GM12878 (cell line): ENCODE results near the gene PLEKHM3. TPM values are rescaled to one million over a fixed set of nuclear protein-coding genes. Genes with fewer than 3 reads are reported as not detected.

Source experiments
- ATAC-seq: fragments of 200-7000 bp; cut with Tn5 transposase; 3 replicates; pipeline ENCODE4 v1.9.1; 2020; ENCODE audit warnings: mild to moderate bottlenecking, moderate library complexity
- BruUV-seq: library from RNA; stranded (reverse); fragments of 400-500 nt; replicated peaks from 2 replicates; lab custom pipeline; 2021; lab: Mats Ljungman, UMichigan
- CTCF ChIA-PET: fragments of 300-600 bp; sonication (Branson Sonifier 250); formaldehyde crosslinking; extraction: SDS; loops from one replicate; lab custom pipeline; 2021; ENCODE audit warnings: inconsistent platforms; lab: Yijun Ruan, JAX
- POLR2A ChIA-PET: fragments of 350-600 bp; formaldehyde crosslinking; extraction: SDS; loops from one replicate; lab custom pipeline; 2021; ENCODE audit warnings: inconsistent platforms; lab: Charles Lee
- RAD21 ChIA-PET: fragments of 300-600 bp; sonication (Branson Sonifier 250); formaldehyde crosslinking; loops from one replicate; lab custom pipeline; 2023; ENCODE audit warnings: antibody characterized with exemption; ENCODE audit not compliant: unreplicated experiment; lab: Charles Lee
- SMC1A ChIA-PET: fragments of 300-600 bp; sonication (Branson Sonifier 250); formaldehyde crosslinking; loops from one replicate; lab custom pipeline; 2023; ENCODE audit not compliant: unreplicated experiment, uncharacterized antibody; lab: Charles Lee
- DNase-seq: peaks from one replicate; pipeline ENCODE4 v3.0.0-alpha.2; 2011; ENCODE audit warnings: low read depth, low spot score
- FAIRE-seq: peaks from 3 replicates; lab custom pipeline; 2011; peaks lifted over from hg19 to GRCh38; lab: Jason Lieb, UNC
- H2AFZ ChIP-seq: 2 replicates; pipeline ENCODE4 v1.6.0; 2011; ENCODE audit warnings: low read depth, low read length, control low read depth; ENCODE audit not compliant: control insufficient read depth
- H3K27ac ChIP-seq: 2 replicates; pipeline ENCODE4 v1.5.1; 2011; ENCODE audit warnings: control low read depth; ENCODE audit not compliant: control insufficient read depth, insufficient read depth
- H3K27me3 ChIP-seq, 2 experiments: replicated peaks in 1 of 2; 2 replicates each; pipeline versions ENCODE4 v1.6.0 to v1.6.1; 2011; ENCODE audit warnings: low read length in 1 of 2; ENCODE audit not compliant: control insufficient read depth in 2 of 2, insufficient read depth in 2 of 2
- H3K36me3 ChIP-seq, 2 experiments: 2 replicates each; pipeline ENCODE4 v1.5.1; 2011; ENCODE audit warnings: low read length in 1 of 2; ENCODE audit not compliant: control insufficient read depth in 2 of 2, insufficient read depth in 2 of 2
- H3K4me1 ChIP-seq: 2 replicates; pipeline ENCODE4 v1.6.1; 2011; ENCODE audit warnings: mild to moderate bottlenecking, low read length, moderate library complexity, mixed read lengths; ENCODE audit not compliant: control insufficient read depth, insufficient read depth
- H3K4me2 ChIP-seq: 2 replicates; pipeline ENCODE4 v1.6.0; 2011; ENCODE audit warnings: control low read depth; ENCODE audit not compliant: control insufficient read depth, insufficient read depth
- H3K4me3 ChIP-seq: fragments of 200-600 bp; sonication (generic); 2 replicates; pipeline ENCODE4 v1.5.1; 2016
- H3K79me2 ChIP-seq: 2 replicates; pipeline ENCODE4 v1.6.0; 2011; ENCODE audit warnings: low read length; ENCODE audit not compliant: control insufficient read depth, insufficient read depth
- H3K9ac ChIP-seq: 2 replicates; pipeline ENCODE4 v1.8.0; 2011; ENCODE audit warnings: low read length, control low read depth, mixed read lengths; ENCODE audit not compliant: control insufficient read depth, insufficient read depth
- H3K9me3 ChIP-seq: replicated peaks from 3 replicates; pipeline ENCODE4 v1.5.1; 2011; ENCODE audit warnings: mild to moderate bottlenecking, low read length; ENCODE audit not compliant: control insufficient read depth, insufficient read depth
- H4K20me1 ChIP-seq: 2 replicates; pipeline ENCODE4 v1.6.0; 2011; ENCODE audit not compliant: control insufficient read depth, insufficient read depth
- ASH2L ChIP-seq: fragments of 300-600, 200-600 bp; sonication (generic); IDR thresholded peaks from 2 replicates; pipeline ENCODE4 v1.6.1; 2017; ENCODE audit warnings: low read depth, mild to moderate bottlenecking, borderline replicate concordance
- BRCA1 ChIP-seq: IDR thresholded peaks from 2 replicates; pipeline ENCODE4 v1.6.1; 2011; ENCODE audit warnings: low read depth, low read length, improper control_type of control experiment
- FOXK2 ChIP-seq: fragments of 450-650 bp; IDR thresholded peaks from 2 replicates; pipeline ENCODE4 v1.6.1; 2017; ENCODE audit warnings: mild to moderate bottlenecking, moderate library complexity
- FOXM1 ChIP-seq: IDR thresholded peaks from 2 replicates; pipeline ENCODE4 v1.6.1; 2012; ENCODE audit warnings: low read depth, mild to moderate bottlenecking, inconsistent platforms, low read length, moderate library complexity
- HDAC2 ChIP-seq: fragments of 200-600 bp; sonication (generic); IDR thresholded peaks from 2 replicates; pipeline ENCODE4 v1.6.1; 2017
- JUND ChIP-seq: IDR thresholded peaks from 2 replicates; pipeline ENCODE4 v1.6.1; 2012; ENCODE audit warnings: low read depth, mild to moderate bottlenecking, low read length, improper control_type of control experiment, moderate library complexity
- MXI1 ChIP-seq: fragments of 150-350 bp; IDR thresholded peaks from 2 replicates; pipeline ENCODE4 v1.6.1; 2011; ENCODE audit warnings: low read depth, mild to moderate bottlenecking, inconsistent platforms, low read length, improper control_type of control experiment
- NRF1 ChIP-seq: conservative IDR thresholded peaks from 2 replicates; pipeline ENCODE4 v1.6.1; 2011; ENCODE audit warnings: mild to moderate bottlenecking, low read depth, low read length, improper control_type of control experiment
- PAX5 ChIP-seq: IDR thresholded peaks from 2 replicates; pipeline ENCODE4 v1.6.1; 2011; ENCODE audit warnings: low read depth, low read length, borderline replicate concordance
- PKNOX1 ChIP-seq: fragments of 450-650 bp; IDR thresholded peaks from 2 replicates; pipeline ENCODE4 v1.6.1; 2016; ENCODE audit warnings: mild to moderate bottlenecking
- RAD51 ChIP-seq: fragments of 450-650 bp; IDR thresholded peaks from 2 replicates; pipeline ENCODE4 v1.6.1; 2016; ENCODE audit warnings: moderate library complexity, mild to moderate bottlenecking, inconsistent platforms
- SMARCA5 ChIP-seq: fragments of 450-650 bp; IDR thresholded peaks from 2 replicates; pipeline ENCODE4 v1.6.1; 2017; ENCODE audit warnings: mild to moderate bottlenecking
- SREBF2 ChIP-seq: IDR thresholded peaks from 2 replicates; pipeline ENCODE4 v1.6.1; 2012; ENCODE audit warnings: mild to moderate bottlenecking, low read length
- YBX1 ChIP-seq: fragments of 450-650 bp; IDR thresholded peaks from 2 replicates; pipeline ENCODE4 v1.6.1; 2016; ENCODE audit warnings: antibody characterized with exemption
- ZBTB40 ChIP-seq: fragments of 450-650 bp; IDR thresholded peaks from 2 replicates; pipeline ENCODE4 v1.6.1; 2016; ENCODE audit warnings: mild to moderate bottlenecking, moderate library complexity, borderline replicate concordance
- whole genome bisulfite sequencing: methylation state at CpG from one replicate; pipeline ENCODE4 v1.1.6; 2016; ENCODE audit warnings: low lambda C conversion rate; ENCODE audit not compliant: insufficient replicate concordance, insufficient coverage; ENCODE audit errors: missing lambda C conversion rate; 5-methylcytosine and 5-hydroxymethylcytosine counted together
- in situ Hi-C: fragments of 300-500 bp; cut with MboI; formaldehyde crosslinking; loops from 9 replicates; pipeline ENCODE4 v1.14.3; 2018; ENCODE audit warnings: mixed read lengths
- intact Hi-C: fragments of 100-400 bp; cut with micrococcal nuclease; formaldehyde crosslinking; loops from one replicate; pipeline ENCODE4 v1.14.2; 2022; ENCODE audit not compliant: unreplicated experiment
- polyA plus RNA-seq, 11 experiments: library from polyadenylated mRNA; depleted of rRNA in 4 of 11; unstranded in 6 of 11; stranded (reverse) in 5 of 11; fragments of >200 nt; fragmentation: Nextera tagmentation in 4 of 11; fragmentation: Illumina TruSeq in 1 of 11; extraction: Ambion mirVana in 4 of 11; extraction: Trizol in 1 of 11; gene quantifications; 1 replicate in 1 of 11; 2 replicates in 10 of 11; pipeline versions ENCODE4 v1.2.1 to v1.2.3, GENCODE V29; 2011 to 2016; ENCODE audit warnings: inconsistent platforms in 2 of 11, missing spikeins in 2 of 11, low read depth in 1 of 11
- total RNA-seq, 4 experiments: library from RNA; depleted of rRNA in 3 of 4; stranded (reverse); fragments of >200 nt in 3 of 4; fragmentation: Illumina TruSeq in 1 of 4; extraction: Trizol in 1 of 4; gene quantifications; 2 replicates each; pipeline versions ENCODE4 v1.2.1 to v1.2.3, GENCODE V29; 2013 to 2021
- TF ChIP-seq, protein P1 (sequence below): IDR thresholded peaks from 2 replicates; pipeline ENCODE4 v1.6.1; 2011; ENCODE audit warnings: borderline replicate concordance, low read depth, mild to moderate bottlenecking, moderate library complexity, low read length; ENCODE audit not compliant: insufficient read depth, poor library complexity, severe bottlenecking

The PLEKHM3 gene
- total and polyA plus RNA-seq, 10 of the 15 experiments (the other 5 are each of a cell fraction or from before 2014, with no cell fraction given): 1.4 to 5.6 (median 3.0) TPM

- no peak overlapping the region for H3K27ac ChIP-seq
- in situ Hi-C loops (no loop called here), intact Hi-C loops (no loop called here)
- CTCF ChIA-PET: interaction anchor here (0.6 kb wide), 1 partner anchor 156 kb away, joined by 3 read pairs; no protein-coding TSS in a partner anchor
- POLR2A ChIA-PET: no interaction called here
- FAIRE-seq: no peak
- H3K4me2 ChIP-seq: no peak overlapping the region
- SMC1A ChIA-PET: no interaction called here
- no TSS peak for BruUV-seq
- H3K9me3 ChIP-seq: no peaks in the 10 kb centered on the region
- no peak overlapping the region for H3K4me3 ChIP-seq
- no peaks in the 10 kb centered on the region for H4K20me1 ChIP-seq
- no peak overlapping the region for H2AFZ ChIP-seq
- RAD21 ChIA-PET: interaction anchor here (0.7 kb wide), 1 partner anchor 30 kb away, joined by 3 read pairs; no protein-coding TSS in a partner anchor
- no peaks in the 10 kb centered on the region for H3K79me2 ChIP-seq
- no peak overlapping the region for H3K9ac ChIP-seq
- WGBS: 50% methylated on average over 3 of the region's 3 CpGs
- no peaks in the 10 kb centered on the region for H3K27me3 ChIP-seq
- DNase-seq: no peak
- no peak for ATAC-seq
- H3K36me3 ChIP-seq: no peaks in the 10 kb centered on the region
- TF ChIP-seq JUND (no peak), PKNOX1 (no peak), FOXM1 (no peak), PAX5 (no peak), ASH2L (no peak), BRCA1 (no peak), SREBF2 (no peak), SMARCA5 (no peak), YBX1 (no peak), RAD51 (no peak), NRF1 (no peak), FOXK2 (no peak), MXI1 (no peak), HDAC2 (no peak), ZBTB40 (no peak)
- TF ChIP-seq, protein P1, sequence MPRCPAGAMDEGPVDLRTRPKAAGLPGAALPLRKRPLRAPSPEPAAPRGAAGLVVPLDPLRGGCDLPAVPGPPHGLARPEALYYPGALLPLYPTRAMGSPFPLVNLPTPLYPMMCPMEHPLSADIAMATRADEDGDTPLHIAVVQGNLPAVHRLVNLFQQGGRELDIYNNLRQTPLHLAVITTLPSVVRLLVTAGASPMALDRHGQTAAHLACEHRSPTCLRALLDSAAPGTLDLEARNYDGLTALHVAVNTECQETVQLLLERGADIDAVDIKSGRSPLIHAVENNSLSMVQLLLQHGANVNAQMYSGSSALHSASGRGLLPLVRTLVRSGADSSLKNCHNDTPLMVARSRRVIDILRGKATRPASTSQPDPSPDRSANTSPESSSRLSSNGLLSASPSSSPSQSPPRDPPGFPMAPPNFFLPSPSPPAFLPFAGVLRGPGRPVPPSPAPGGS: no peak
- no peaks in the 10 kb centered on the region; the same call in none of the 2 replicates for H3K4me1 ChIP-seq
Observed at GRCh38 chr2:207815254-207815653, 210.1 kb downstream of the PLEKHM3 start.
